ENCODE measurements around the gene DNMT3B.
"Not testable (repeated sequence)": the region's sequence is repeated elsewhere in the genome, so short reads cannot be mapped to it uniquely, and the experiment has no call there.

Gene DNMT3B

DNA sequence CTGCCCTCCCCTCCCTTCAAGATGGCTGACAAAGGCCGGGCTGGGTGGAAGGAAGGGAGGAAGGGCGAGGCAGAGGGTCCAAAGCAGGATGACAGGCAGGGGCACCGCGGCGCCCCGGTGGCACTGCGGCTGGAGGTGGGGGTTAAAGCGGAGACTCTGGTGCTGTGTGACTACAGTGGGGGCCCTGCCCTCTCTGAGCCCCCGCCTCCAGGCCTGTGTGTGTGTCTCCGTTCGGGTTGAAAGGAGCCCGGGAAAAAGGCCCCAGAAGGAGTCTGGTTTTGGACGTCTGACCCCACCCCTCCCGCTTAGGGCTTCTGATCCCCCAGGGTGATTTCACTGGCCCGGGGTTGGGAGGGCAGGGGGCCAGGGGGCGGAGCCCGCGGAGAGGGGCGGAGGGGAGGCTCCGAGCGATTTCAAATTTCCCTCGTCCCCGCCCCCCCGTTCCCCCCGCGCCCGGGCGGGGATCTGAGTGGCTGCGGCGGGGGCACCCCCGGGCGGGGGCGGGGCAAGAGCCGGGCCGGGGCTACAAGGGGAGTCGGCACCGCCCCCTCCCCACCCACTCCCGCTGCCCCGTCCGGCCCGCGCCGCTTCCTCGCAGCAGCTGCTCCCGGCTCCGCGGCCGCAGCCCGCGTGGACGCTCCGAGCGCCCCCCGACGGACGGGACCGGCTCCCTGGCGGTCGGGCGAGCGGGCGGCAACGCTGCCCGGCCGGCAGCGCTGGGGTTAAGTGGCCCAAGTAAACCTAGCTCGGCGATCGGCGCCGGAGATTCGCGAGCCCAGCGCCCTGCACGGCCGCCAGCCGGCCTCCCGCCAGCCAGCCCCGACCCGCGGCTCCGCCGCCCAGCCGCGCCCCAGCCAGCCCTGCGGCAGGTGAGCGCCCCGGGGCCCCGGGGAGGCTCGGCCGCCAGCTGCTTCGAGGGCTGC lies at the start of gene DNMT3B:
Gene DNMT3B (plus strand): TSS at position 555 of the 923 bp plus-strand sequence. CDS start 17,939 bp downstream, outside the sequence.
- no peak within 1 kb of the TSS for H3K27ac ChIP-seq (ENCODE audit: low read length)
- H3K4me3 ChIP-seq (ENCODE audit: low read length in 2 of 2), result peak within 1 kb of the TSS; percentile 64 to 85
- H3K9me3 ChIP-seq (ENCODE audit: control insufficient read depth in 2 of 2, low read length in 2 of 2), result no peaks in the 10 kb centered on the region
- H3K27me3 ChIP-seq (ENCODE audit: control insufficient read depth in 1 of 2, insufficient read depth in 2 of 2, low read length in 2 of 2), result no peaks in the 10 kb centered on the region
- H3K9ac ChIP-seq (ENCODE audit: low read length in 2 of 2), result peak within 1 kb of the TSS; percentile 60 to 62
- H3K4me1 ChIP-seq (ENCODE audit: control insufficient read depth, insufficient read depth, low read length), result peaks cover 19% of the 10 kb centered on the region
- H3K36me3 ChIP-seq (ENCODE audit: control insufficient read depth in 2 of 2, insufficient read depth in 2 of 2, low read length in 2 of 2), result no peaks in the 10 kb centered on the region

DNA sequence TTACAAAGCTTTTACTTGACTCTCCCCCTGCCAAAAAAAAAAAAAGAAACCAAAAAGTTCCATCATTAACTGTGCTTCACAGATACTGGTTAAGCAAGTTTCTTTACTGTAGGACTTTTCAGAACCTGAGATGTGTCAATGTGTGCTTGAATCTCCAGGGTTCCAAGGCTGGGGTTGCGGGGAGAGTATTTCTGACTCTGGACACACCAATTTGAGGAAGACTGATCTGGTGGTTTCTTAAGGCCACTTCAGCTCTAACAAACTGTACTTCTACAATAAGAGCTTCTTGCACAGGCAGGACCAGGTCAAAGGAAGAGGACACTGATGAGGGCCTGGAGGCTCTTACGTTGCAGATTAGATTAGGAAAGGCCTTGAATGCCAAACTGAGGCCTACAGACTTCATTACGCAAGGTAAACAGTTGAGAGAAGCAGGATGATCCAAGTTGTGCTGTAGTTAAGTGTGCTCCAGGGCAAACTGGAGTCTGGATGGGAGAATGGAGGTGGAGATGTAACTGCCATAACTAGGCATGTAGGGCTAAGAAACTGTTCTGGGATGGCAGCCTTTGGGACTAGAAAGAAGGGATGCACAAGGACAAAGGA lies 43.3 kb upstream of the DNMT3B start:
- Histone ChIP-seq H3K4me1 (ENCODE audit: control insufficient read depth, insufficient read depth, low read length) (no peaks in the 10 kb centered on the region), H3K36me3 (ENCODE audit: control insufficient read depth in 2 of 2, insufficient read depth in 2 of 2, low read length in 2 of 2) (peaks cover 3 to 16% of the 10 kb centered on the region in 2 donors), H3K27ac (ENCODE audit: low read length) (no peak overlapping the region), H3K27me3 (ENCODE audit: control insufficient read depth in 1 of 2, insufficient read depth in 2 of 2, low read length in 2 of 2) (no peaks in the 10 kb centered on the region), H3K4me3 (ENCODE audit: low read length in 2 of 2) (no peak overlapping the region), H3K9ac (ENCODE audit: low read length in 2 of 2) (no peak overlapping the region), H3K9me3 (ENCODE audit: control insufficient read depth in 2 of 2, low read length in 2 of 2) (no peaks in the 10 kb centered on the region)

DNA sequence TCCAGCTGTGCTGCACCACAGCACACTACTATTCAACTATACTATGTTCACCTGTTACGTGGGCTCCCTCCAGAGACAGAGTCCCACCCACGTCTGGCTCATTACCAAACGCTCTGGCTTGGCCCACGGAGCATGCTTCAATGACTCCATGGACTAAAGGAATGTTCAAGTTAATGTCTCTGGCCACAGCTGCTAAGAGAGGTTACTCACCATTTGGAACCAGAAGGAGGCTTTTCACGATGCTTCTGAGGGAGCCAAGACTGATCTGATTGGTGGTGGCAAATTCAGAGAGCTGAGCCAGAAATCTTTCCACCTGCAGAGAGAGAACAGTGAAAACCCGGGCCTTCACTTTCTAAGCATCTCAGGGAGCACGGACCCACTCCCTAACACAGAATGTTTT lies 34.5 kb upstream of the DNMT3B start:
- no peaks in the 10 kb centered on the region for H3K4me1 ChIP-seq (ENCODE audit: control insufficient read depth, insufficient read depth, low read length)
- peaks cover 8 to 13% of the 10 kb centered on the region in 2 donors for H3K36me3 ChIP-seq (ENCODE audit: control insufficient read depth in 2 of 2, insufficient read depth in 2 of 2, low read length in 2 of 2)
- no peaks in the 10 kb centered on the region for H3K27me3 ChIP-seq (ENCODE audit: control insufficient read depth in 1 of 2, insufficient read depth in 2 of 2, low read length in 2 of 2)
- H3K9ac ChIP-seq (ENCODE audit: low read length in 2 of 2), result no peak overlapping the region
- no peaks in the 10 kb centered on the region for H3K9me3 ChIP-seq (ENCODE audit: control insufficient read depth in 2 of 2, low read length in 2 of 2)
- H3K4me3 ChIP-seq (ENCODE audit: low read length in 2 of 2), result no peak overlapping the region
- no peak overlapping the region for H3K27ac ChIP-seq (ENCODE audit: low read length)

DNA sequence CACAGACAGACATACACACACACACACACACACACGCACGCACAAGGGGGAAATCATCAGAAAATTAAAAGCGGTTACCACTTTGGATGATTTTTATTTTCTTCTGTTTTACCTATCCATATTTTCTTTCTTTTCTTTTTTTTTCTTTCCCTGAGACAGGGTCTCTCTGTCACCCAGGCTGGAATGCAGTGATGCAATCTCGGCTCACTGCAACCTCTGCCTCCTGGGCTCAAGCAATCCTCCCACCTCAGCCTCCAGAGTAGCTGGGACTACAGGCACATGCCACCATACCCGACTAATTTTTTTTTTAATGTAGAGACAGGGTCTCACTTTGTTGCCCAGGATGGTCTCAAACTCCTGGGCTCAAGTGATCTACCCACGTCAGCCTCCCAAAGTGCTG lies 33.8 kb upstream of the DNMT3B start:
- not testable (repeated sequence) for H3K4me1 ChIP-seq (ENCODE audit: control insufficient read depth, insufficient read depth, low read length); H3K27me3 ChIP-seq (ENCODE audit: control insufficient read depth in 1 of 2, insufficient read depth in 2 of 2, low read length in 2 of 2); H3K4me3 ChIP-seq (ENCODE audit: low read length in 2 of 2); H3K9me3 ChIP-seq (ENCODE audit: control insufficient read depth in 2 of 2, low read length in 2 of 2); H3K9ac ChIP-seq (ENCODE audit: low read length in 2 of 2); H3K27ac ChIP-seq (ENCODE audit: low read length)
- peaks cover 8 to 13% of the 10 kb centered on the region in 2 donors for H3K36me3 ChIP-seq (ENCODE audit: control insufficient read depth in 2 of 2, insufficient read depth in 2 of 2, low read length in 2 of 2)

DNA sequence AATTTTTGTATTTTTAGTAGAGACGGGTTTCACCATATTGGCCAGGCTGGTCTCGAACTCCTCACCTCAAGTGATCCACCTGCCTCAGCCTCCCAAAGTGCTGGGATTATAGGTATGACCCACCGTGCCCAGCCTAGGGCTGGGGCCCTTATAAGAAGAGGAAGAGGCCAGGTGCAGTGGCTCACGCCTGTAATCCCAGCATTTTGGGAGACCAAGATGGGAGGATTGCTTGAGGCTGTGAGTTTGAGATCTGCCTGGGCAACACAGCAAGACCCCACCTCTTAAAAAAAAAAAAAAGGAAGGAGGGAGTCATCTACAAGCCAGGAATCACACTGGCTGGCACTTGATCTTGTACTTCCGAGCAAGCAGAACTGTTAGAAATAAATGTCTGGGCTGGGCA lies 32.9 kb upstream of the DNMT3B start:
- not testable (repeated sequence) for H3K9me3 ChIP-seq (ENCODE audit: control insufficient read depth in 2 of 2, low read length in 2 of 2); H3K4me1 ChIP-seq (ENCODE audit: control insufficient read depth, insufficient read depth, low read length); H3K4me3 ChIP-seq (ENCODE audit: low read length in 2 of 2); H3K27ac ChIP-seq (ENCODE audit: low read length); H3K9ac ChIP-seq (ENCODE audit: low read length in 2 of 2); H3K27me3 ChIP-seq (ENCODE audit: control insufficient read depth in 1 of 2, insufficient read depth in 2 of 2, low read length in 2 of 2)
- H3K36me3 ChIP-seq (ENCODE audit: control insufficient read depth in 2 of 2, insufficient read depth in 2 of 2, low read length in 2 of 2), result peaks cover 8 to 13% of the 10 kb centered on the region in 2 donors

DNA sequence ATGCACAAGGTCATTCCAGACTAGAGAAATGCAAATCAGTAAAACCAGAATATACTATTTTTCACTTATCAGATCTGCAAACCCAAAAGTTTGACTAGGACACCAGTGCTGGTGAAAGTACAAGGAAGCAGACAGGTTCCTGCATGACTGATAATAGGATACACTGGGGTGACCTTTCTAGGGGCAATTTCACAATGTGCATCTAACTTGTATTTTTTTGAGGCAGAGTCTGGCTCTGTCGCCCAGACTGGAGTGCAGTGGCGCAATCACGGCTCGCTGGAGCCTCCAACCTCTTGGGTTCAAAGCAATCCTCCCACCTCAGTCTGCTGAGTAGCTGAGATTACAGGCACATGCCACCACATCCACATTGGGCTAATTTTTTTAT lies 30.3 kb upstream of the DNMT3B start:
- Histone ChIP-seq H3K36me3 (ENCODE audit: control insufficient read depth in 2 of 2, insufficient read depth in 2 of 2, low read length in 2 of 2) (peaks cover 8 to 12% of the 10 kb centered on the region in 2 donors), H3K27me3 (ENCODE audit: control insufficient read depth in 1 of 2, insufficient read depth in 2 of 2, low read length in 2 of 2) (no peaks in the 10 kb centered on the region), H3K9me3 (ENCODE audit: control insufficient read depth in 2 of 2, low read length in 2 of 2) (no peaks in the 10 kb centered on the region), H3K4me1 (ENCODE audit: control insufficient read depth, insufficient read depth, low read length) (no peaks in the 10 kb centered on the region), H3K9ac (ENCODE audit: low read length in 2 of 2) (no peak overlapping the region), H3K4me3 (ENCODE audit: low read length in 2 of 2) (no peak overlapping the region), H3K27ac (ENCODE audit: low read length) (no peak overlapping the region)

DNA sequence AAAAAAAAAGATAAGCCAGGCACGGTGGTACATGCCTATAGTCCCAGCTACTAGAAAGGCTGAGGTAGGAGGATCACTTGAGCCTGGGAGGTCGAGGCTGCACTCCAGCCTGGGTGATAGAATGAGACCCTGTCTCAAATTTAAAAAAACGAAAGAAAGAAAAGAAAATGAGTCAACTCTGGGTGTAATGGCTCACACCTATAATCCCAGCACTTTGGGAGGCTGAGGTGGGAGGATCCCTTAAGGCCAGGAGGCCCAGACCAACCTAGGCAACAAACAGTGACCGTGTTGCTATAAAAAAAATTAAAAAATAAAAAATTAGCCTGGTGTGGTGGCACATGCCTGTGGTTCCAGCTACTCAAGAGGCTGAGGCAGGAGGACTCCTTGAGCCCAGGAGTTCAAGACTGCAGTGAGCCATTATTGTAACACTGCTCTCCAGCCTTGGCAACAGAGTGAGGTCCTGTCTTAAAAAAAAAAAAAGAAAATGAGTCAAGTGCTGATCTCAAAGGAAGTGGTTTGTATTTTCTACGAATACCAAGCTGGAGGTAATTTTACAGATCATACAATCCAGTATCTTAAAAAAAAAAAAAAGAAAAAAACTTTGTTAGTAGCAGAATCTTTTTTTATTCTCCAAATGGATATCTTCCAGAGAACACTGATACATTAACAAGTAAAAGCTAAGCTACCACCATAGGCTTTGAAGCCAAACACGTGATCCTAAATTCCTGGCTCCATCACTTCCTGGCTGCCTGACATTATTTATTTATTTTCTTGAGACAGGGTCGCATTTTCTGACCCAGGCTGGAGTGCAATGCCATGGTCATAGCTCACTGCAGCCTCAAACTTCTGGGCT lies 24.6 kb upstream of the DNMT3B start:
- H3K27ac ChIP-seq (ENCODE audit: low read length), result no peak overlapping the region

DNA sequence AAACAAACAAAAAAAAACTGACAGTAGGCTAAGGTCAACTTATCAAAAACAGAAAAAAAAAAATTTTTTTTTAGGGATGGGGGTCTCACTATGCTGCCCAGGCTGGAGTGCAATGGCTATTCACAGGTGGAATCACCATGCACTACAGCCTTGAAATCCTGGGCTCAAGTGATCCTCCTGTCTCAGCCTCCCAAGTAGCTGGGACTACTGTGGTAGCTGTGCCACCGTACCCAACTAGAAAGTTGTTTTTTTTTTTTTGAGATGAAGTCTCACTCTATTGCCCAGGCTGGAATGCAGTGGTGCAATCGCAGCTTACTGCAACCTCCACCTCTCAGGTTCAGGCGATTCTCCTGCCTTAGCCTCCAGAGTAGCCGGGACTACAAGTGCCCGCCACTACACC lies 21.0 kb upstream of the DNMT3B start:
- Histone ChIP-seq H3K4me3 (ENCODE audit: low read length in 2 of 2) (no peak overlapping the region), H3K27me3 (ENCODE audit: control insufficient read depth in 1 of 2, insufficient read depth in 2 of 2, low read length in 2 of 2) (no peaks in the 10 kb centered on the region), H3K9ac (ENCODE audit: low read length in 2 of 2) (no peak overlapping the region), H3K9me3 (ENCODE audit: control insufficient read depth in 2 of 2, low read length in 2 of 2) (no peaks in the 10 kb centered on the region), H3K4me1 (ENCODE audit: control insufficient read depth, insufficient read depth, low read length) (peaks cover 11% of the 10 kb centered on the region), H3K27ac (ENCODE audit: low read length) (no peak overlapping the region), H3K36me3 (ENCODE audit: control insufficient read depth in 2 of 2, insufficient read depth in 2 of 2, low read length in 2 of 2) (no peaks in the 10 kb centered on the region)

More for the DNA sequence above, 24.6 kb upstream of the DNMT3B start:
- H3K36me3 ChIP-seq (ENCODE audit: control insufficient read depth in 2 of 2, insufficient read depth in 2 of 2, low read length in 2 of 2), result no peaks in the 10 kb centered on the region
- no peak overlapping the region for H3K9ac ChIP-seq (ENCODE audit: low read length in 2 of 2)
- H3K4me3 ChIP-seq (ENCODE audit: low read length in 2 of 2), result no peak overlapping the region
- H3K4me1 ChIP-seq (ENCODE audit: control insufficient read depth, insufficient read depth, low read length), result peaks cover 2% of the 10 kb centered on the region
- no peaks in the 10 kb centered on the region for H3K9me3 ChIP-seq (ENCODE audit: control insufficient read depth in 2 of 2, low read length in 2 of 2)
- H3K27me3 ChIP-seq (ENCODE audit: control insufficient read depth in 1 of 2, insufficient read depth in 2 of 2, low read length in 2 of 2), result no peaks in the 10 kb centered on the region

DNA sequence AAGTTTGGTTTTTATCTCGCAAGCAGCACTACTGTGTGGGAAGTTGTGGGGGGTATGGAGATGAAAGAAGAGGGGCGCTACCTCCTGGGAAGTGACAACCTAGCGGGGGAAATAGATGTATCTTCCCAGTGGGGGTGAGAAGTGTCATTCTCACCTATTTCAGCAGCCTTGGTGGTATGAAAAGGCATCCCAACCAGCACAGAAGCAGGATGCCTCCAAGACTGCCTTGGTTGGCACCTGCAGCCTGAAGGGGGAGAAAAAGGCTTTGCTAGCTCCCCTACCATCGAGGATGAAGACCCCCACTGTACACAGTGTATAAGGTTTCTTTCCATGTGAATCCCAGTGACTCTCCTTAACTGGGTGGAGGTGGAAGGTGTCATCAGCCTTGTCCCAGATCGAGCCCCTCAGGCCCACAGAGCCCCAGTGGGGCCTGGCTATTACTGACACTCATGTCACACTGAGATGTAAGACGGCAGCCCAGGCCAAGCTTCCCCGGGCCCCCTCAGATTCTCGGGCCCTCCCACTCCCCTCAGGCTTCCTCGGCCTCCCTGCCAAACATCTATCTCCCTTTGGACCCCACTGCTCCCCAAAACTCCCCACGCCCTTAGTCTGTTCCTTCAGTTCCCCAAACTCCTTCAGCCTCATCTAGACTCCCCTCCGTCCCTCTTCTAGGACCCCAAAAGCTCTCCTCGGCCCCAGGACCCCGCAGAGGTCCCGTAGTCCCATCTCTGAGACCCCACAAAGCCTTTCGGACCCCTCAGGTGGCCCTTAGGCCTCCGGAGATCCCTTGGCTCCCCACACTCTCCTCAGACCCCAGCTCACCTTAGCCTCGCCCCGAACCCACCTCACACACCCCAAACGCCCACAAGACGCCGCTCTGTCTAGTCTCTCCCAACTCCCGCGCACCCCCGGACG lies 19.6 kb upstream of the DNMT3B start:
- H3K9me3 ChIP-seq (ENCODE audit: control insufficient read depth in 2 of 2, low read length in 2 of 2), result no peaks in the 10 kb centered on the region
- H3K27me3 ChIP-seq (ENCODE audit: control insufficient read depth in 1 of 2, insufficient read depth in 2 of 2, low read length in 2 of 2), result no peaks in the 10 kb centered on the region
- no peaks in the 10 kb centered on the region for H3K36me3 ChIP-seq (ENCODE audit: control insufficient read depth in 2 of 2, insufficient read depth in 2 of 2, low read length in 2 of 2)
- H3K4me3 ChIP-seq (ENCODE audit: low read length in 2 of 2), result peak overlapping the region; percentile 63 to 85
- H3K4me1 ChIP-seq (ENCODE audit: control insufficient read depth, insufficient read depth, low read length), result peaks cover 11% of the 10 kb centered on the region
- H3K27ac ChIP-seq (ENCODE audit: low read length), result peak overlapping the region; percentile 74
- peak overlapping the region; percentile 77 to 94 for H3K9ac ChIP-seq (ENCODE audit: low read length in 2 of 2)
